GM19467 (cell line): ENCODE measurements around the gene CMTM6.
"Not testable (repeated sequence)": the region's sequence is repeated elsewhere in the genome, so short reads cannot be mapped to it uniquely, and the experiment has no call there.

Experiments used
- ATAC-seq: cut with Tn5 transposase; IDR thresholded peaks from one replicate; pipeline ENCODE4 v1.9.1; 2021; ENCODE audit warnings: mild to moderate bottlenecking, moderate library complexity; ENCODE audit not compliant: unreplicated experiment

Gene CMTM6

DNA sequence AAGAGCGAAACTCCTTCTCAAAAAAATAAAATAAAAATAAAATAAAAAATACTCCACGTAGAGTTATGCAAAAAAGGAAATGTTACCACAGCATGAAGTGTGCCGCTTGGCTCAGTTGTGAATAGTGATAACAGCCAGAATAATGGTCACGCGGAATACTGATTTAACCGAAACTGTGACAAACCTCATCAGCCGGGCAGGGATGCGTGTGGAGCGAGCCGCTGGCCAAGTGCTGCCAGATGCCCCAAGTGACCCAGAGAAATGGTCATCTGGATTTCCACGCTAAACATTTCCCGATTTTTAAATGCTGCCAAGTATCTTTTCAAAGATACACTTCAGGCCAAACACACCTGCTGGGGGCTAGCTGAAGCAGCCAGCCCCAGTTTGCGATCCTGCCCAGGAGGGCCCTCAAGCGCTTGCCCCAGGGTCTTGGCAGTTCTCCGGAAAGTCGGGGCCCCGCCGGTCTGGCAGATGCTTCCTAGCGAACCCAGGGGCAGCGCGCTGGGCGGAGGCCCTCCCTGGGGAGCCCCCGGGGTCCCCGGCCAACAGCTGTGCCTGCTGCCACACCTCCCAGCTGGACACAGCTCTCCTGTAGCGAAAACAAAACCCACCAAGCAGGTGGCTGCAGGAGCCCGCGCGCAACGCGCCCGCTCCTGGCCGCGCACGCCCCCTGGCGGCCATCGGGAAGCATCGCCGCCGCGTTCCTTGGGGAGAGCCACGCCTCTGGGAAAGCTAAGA is 35.1 kb downstream of the CMTM6 start:
- peak; percentile 75 for ATAC-seq

DNA sequence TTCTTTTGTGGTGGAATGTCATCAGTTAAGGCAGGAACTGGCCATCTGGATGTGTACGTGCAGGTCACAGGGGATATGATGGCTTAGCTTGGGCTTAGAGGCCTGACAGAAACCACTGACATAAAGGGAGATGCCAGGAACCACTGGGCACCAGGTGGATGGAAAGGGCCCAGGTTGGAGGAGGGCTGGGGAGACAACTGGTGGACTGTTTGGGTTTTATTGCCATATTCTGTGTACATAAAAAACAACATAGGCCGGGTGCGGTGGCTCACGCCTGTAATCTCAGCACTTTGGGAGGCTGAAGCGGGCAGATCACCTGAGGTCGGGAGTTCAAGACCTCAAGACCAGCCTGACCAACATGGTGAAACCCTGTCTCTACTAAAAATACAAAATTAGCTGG is 35.8 kb downstream of the CMTM6 start:
- ATAC-seq, result not testable (repeated sequence)

DNA sequence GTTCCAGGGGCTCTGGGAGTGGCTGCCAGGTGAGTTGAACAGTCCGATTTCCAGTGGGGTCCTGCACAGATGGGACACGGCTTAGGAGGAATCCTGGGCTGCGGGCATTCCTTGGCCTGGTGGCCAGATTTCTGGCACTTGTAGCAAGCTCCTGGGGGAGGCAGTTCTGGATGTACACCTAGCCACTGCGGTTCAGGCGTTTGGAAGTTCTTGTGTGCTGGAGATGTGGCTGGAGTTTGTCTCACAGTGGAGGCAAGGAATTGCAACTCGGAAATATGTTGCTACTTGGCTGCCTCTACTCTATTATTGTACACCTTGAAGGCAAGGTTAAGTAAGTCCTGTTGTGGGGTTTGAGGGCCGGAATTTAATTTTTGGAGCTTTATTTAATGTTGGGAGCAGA is 37.9 kb downstream of the CMTM6 start:
- ATAC-seq, result not testable (repeated sequence)

DNA sequence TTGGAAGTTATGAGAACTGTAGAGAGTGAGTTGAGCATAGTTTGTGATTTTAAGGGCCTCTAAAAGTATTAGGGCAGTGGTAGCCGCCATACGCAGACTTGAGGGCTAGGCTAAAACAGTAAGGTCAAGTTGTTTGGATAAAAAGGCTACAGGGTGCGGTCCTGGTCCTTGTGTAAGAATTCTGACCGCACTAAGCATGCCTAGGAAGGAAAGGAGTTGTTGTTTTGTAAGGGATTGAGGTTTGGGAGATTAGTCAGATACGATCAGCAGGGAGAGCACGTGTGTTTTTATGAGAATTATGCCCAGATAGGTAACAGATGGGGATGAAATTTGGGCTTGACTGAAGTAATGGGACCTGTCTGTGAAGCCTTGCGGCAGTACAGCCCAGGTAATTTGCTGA is 39.2 kb downstream of the CMTM6 start:
- ATAC-seq, result not testable (repeated sequence)

DNA sequence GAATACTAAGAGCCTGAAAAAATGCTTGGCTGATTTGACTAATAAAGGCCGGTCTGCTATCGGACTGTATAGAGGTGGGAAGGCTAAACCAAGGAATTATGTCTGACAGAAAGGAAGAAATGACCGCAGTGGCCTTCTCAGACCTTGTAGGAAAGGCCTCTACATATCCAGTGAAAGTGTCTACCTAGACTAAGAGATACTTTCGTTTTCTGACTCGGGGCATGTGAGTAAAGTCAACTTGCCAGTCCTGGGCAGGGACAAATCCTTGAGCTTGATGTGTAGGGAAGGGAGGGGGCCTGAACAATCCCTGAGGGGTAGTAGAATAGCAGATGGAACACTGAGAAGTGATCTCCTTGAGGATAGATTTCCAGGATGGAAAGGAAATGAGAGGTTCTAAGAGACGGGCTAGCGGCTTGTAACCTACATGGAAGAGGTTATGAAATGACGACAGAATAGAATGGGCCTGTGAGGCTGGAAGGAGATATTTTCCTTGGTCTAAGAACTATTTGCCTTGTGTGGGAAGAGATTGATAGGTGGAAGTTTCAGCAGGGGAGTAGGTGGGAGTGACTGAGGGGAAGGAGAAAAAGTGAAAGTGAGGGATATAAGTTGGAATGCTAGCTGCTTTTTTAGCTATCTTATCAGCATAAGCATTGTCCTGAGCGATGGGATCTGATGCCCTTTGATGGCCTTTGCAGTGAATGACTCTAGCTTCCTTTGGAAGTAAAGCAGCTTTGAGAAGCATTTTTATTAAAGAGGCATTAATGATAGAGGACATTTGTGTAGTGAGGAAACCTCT is 40.3 kb downstream of the CMTM6 start:
- not testable (repeated sequence) for ATAC-seq

DNA sequence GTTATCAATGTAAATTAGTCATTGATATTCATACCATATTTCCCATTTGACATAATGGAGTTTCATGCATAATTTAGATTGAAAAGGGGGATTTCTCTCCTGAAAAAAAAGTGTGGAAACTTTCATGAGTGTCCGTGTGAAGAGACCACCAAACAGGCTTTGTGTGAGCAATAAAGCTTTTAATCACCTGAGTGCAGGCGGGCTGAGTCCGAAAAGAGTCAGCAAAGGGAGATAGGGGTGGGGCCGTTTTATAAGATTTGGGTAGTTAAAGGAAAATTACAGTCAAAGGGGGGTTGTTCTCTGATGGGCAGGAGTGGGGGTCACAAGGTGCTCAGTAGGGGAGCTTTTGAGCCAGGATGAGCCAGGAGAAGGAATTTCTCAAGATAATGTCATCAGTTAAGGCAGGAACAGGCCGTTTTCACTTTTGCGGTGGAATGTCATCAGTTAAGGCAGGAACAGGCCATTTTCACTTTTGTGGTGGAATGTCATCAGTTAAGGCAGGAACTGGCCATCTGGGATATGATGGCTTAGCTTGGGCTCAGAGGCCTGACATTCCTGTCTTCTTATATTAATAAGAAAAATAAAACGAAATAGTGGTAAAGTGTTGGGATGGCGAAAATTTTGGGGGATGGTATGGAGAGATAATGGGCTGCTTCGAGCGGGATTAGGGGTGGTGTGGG is 41.7 kb downstream of the CMTM6 start:
- not testable (repeated sequence) for ATAC-seq

DNA sequence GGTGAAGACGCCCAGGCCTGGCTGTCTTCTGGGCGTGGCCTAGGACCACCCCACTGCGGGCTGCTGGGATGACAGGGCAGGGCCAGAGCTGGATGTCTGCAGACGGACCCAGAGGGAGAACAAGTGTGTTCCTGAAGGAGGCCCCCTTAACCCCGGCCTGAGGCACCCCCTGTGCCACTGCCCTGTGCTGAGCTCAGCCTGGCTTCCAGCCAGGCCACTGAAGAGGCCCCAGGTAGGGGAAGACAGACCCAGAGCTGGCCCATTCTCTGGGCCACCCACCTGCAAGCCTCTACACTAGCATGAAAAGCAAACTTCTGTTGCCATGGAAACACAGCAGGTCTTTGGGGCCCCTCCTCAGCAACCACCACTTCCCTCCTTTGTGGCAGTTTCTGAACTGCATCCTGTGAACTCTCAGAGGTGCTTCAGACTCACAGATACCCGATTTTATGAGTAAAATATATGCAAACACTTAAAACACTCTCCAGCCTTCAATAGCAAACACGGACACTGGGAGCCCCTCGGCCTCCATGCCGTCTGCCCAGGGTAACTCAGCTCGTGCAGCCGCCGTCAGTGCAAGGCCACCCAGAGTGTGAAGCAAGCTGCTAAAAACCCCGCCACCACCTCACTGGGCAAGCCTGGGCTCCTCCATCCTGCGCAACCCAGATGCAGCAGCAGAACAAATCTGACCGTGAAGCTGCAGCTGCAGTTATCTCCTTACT is 42.5 kb downstream of the CMTM6 start:
- peak; percentile 91 for ATAC-seq

DNA sequence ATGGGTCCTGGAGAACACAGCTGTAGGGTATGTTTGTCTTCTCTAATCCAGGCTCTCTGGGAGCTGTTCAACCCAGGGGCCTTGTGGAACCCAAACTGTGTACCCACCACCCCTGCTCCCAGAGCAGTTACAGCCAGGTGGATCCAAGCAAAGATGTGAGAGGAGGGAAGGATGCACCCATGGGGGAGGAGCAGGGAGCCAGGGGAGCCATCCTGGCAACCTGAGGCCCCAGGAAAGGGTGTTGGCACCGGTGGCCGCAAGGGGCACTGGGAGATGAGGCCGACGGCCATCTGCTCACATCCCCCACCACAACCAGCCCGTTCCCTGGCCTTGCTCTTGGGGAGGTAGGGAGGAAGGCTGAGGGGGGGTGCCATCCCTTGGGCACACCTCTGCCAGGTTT is 43.2 kb downstream of the CMTM6 start:
- ATAC-seq, result no peak

DNA sequence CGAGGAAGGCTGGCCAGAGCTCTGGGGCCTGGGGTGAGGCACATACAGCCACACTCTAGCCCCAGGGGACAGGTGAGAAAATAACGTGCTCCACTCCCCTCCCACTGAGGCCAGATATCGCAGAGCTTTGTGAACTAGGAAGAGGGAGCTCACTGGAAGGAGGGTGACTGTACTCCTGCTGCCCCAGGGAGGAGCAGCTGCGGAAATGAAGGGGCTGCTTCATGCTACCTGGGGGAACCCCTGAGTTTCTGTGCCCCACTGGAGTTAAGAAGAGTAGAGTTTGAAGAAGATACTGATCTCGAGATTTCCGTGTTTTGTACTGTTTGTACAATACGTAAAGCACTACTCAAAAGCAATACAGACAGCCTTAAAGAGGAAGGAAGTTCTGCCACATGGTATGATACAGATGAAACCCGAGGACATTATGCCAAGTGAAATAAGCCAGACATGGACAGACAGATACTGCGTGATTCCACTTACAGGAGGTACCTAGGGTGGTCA is 44.6 kb downstream of the CMTM6 start:
- ATAC-seq, result no peak

DNA sequence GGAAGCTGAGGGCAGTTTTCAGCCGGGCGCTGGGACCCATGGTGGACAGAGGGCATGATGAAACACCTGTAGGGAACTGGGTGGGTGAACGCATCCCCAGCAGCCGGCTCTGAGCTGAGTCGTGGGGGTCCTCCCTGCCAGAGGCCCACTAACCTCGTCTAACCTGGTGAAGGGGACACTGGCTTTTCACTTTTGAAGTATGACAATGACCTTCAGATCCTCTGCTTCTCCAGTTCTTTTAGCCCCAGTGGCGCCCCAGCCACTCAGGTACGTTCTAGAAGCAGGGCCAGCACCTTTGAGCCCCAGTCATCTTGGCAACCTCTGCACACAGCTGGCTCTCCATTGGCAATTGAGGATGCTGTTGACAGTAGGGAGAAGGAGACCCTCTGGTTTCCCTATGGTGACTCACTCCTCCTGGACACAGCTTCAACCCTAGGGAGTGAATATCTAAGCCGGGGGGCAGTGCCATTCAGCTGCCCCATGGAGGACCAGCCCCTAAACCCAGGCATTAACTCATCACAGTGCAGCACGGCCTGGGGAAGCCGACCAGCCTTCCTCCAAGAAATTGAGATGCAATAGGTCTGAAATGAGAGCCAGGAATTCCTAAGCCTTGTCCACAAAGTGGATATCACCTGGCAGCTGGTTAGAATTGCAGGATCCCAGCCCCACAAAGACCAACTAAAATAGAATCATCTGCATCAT is 46.1 kb downstream of the CMTM6 start:
- no peak for ATAC-seq

DNA sequence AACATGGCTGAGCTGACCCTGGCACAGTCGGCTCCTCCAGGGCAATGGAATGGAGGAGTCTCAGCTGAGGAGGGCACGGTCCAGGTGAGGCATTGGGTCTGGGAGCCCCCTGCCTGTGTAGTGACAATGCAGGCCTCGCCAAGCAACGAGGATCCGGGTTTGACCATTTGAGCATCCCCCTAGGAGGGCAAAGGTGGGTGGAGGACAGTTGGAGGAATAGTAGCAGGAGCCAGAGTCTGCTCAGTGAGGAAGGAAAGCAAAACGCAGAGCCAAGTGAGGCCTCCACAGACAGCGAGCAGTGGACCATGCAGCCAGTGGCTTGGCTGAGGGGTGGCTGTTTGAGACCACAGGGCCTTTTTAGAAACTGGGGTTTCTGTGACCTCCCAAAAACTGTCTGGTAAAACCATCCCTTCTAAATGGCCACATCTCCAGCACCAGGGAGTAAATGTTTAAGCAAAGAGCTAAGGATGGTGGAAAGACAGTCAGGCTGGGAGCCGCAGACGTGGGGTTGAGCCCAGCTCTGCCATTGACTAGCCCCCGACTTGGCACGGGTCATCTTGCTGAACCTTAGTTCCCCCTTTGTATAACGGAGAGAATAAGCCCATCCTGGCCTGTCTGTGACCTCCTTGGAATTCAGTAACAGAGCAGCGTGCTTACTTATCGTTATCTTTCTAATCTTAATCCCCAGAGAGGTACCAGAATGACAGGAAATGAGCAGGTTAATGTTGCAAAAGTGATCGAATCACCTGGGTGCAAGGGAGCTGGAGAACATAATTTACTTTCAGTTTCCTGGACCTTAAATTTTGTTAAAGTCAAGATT is 46.8 kb downstream of the CMTM6 start:
- ATAC-seq, result no peak

DNA sequence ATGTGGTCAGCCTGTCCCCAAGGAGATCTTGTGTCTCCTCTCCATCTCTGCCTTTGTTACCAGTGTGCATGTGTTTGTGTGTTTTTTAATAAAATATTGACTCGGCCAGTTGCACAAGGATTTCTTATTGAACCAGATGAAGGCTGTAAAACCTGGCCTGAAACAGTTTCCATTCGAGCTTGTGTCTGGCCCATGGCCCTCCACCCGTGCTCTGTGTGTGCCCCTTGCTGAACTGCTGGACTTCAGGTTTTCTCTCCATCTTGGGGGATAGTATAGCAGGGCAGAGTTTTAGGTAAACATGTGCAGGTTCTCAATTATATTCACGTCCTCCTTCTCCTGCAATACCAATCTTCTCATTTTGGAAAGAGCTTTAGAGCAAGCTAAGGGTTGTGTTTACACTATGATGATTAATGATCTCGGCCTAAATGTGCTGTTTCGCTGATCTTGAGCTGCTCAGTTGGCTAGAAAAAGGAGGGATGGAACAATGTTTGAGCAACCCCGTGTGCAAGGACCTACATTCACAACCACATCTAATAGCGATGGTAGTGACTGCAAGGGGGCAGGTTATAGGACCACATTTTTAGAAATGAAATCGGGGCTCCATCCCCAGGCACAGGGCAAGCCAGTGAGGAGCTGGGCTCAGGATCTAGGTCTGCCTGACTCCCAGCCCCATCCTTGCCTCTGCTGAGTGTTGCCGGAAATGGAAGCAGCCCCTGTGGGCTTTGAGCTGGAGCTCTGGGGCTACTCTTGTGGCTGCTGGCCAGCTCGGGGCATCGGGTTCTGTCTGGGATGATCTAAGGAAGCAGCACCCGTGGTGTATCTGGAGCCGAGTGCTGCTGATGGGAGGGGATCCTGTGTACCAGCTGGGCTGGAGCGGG is 47.7 kb downstream of the CMTM6 start:
- no peak for ATAC-seq

DNA sequence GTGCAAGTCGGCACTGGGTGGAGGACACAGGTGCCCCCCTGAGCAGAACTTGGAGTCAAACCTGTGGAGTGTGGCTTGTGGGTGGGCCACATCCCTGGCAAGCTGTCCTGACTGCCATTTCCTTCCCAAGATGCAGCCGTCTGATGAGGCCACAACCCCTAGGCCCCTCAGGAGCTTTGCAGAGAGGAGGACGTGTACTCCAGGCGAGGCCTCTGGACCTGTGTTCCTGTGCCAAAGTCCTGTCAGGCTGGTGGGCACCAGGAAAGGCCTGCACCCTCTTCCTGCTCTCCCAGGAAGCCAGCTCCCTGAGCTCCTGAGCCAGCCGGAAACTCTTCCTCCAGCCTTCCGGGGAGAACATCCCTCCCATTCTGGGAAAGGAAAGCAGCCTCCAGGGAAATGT is 48.5 kb downstream of the CMTM6 start:
- ATAC-seq, result no peak

DNA sequence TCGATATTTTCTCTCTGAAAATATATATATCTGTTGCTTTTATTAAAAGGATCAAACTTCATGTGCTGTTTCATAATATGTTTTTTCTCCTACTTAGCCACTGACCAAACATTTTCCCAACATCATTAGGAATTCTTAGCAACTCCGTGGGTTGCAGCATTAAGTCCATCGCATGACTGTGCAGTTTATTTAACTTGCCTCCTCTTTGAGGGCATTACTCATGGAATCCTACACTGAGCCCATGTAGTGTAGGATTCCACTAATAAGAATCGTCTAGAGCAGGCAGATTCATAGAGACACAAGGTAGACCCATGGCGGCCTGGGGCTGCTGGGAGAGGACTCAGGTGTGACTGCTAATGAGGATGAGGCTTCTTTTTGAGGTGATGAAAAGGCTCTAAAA is 49.3 kb downstream of the CMTM6 start:
- ATAC-seq, result no peak

DNA sequence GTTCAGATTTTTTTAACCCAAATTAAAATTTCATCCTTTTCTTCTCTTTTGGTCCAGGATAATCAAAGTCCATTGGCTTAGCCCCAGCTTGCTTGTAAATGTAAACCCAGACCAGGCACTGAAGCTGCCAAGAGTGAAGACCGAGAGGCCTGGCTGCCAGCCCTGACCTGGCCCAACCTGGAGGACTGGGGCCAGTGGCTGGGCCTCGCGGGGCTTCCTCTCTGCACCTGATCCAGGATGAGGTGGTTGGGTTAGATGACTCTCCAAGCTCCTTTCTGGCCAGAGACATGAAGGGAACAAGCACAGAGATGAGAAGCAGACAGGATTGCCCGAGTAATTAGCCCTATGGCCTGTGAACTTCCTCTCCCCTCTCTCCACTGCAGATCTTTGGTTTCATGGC is 50.6 kb downstream of the CMTM6 start:
- no peak for ATAC-seq

DNA sequence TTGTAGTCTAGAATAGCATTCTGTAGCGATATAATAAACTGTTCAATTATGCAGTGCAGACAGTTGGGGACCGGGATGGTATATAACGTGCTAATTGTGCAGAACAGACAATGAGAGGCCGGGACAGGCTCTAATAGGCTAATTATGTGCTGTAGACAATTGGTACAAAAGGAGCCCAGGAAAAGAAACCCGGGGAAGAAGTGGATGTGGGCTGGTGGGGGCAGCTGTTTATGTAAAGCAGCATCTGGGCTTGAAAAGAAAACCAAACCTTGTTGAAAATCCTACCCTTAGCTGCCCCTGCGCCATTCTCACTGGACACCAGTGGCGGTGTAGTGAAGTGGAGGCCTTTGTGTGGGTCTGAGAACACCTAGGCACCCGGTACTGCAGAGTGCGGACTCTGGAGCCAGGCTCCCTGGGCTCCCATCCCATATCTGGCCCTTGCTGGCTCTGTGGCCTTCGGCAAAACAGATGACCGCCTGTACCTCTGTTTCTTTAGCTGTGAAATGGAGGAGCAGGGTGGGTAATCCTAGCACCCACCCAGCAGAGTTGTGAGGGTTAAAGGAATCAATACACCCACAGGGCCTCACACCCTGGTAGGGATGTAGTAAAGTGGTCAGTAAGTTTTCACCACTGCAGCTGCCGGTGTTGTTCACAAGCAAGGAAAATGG is 51.5 kb downstream of the CMTM6 start:
- ATAC-seq, result no peak

DNA sequence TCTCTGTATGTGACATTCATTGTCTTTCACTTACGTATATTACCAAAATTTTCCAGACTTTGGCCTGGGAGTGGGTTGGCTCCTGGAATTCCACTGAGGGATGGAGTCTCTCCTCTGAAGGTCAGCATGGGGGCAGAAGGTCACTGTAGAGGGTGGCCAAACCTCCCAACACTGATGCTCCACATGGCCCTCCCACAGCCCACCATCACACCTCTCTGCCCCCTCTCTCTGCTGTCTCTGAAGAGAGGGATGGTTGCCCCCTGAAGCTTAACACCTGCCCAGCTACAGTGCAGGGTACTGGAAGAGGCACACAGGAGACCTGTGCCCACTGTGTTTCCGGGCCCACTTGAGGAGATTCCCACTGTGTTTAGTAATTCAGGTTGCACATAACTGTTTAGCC is 52.2 kb downstream of the CMTM6 start:
- ATAC-seq, result no peak

DNA sequence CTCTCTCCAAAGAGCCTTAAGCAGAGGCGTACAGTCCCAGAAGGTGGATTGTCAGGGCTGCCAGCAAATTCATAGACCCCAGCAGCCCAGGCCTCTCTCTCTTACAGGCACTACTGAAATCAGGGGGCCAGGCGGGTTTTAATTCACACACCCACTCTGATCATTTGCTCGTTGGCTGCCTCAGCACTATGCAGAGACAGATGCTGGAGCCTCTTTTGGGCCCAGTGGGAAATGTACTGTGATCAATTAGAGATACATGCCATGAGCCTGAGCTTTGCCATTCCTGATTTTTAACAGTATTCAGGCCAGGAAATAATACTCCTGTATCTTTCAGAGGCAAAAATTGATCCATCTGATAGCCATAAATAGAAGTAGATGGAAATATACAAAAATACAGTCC is 53.0 kb downstream of the CMTM6 start:
- no peak for ATAC-seq
